Neural cell (in vitro differentiated cells): ENCODE data around the gene GAPVD1.

Experiments used
- EP300 ChIP-seq: fragments of 450-650 bp; conservative IDR thresholded peaks from 2 replicates; pipeline ENCODE4 v1.6.1; 2014; ENCODE audit warnings: antibody characterized with exemption, mild to moderate bottlenecking, moderate library complexity; ENCODE audit not compliant: poor library complexity, severe bottlenecking
- EZH2 ChIP-seq: fragments of 200-600, 300-800 bp; shearing (Covaris generic), sonication (generic); IDR thresholded peaks from 2 replicates; pipeline ENCODE4 v1.6.1; 2014; ENCODE audit warnings: antibody characterized with exemption, low read length, borderline replicate concordance, mild to moderate bottlenecking; ENCODE audit not compliant: insufficient read depth, poor library complexity, severe bottlenecking
- MXI1 ChIP-seq: fragments of 450-650 bp; conservative IDR thresholded peaks from 2 replicates; pipeline ENCODE4 v1.6.1; 2014; ENCODE audit warnings: antibody characterized with exemption, mild to moderate bottlenecking; ENCODE audit not compliant: poor library complexity, severe bottlenecking
- POLR2AphosphoS5 ChIP-seq: IDR thresholded peaks from 2 replicates; pipeline ENCODE4 v1.6.1; 2012
- RAD21 ChIP-seq: fragments of 450-650 bp; conservative IDR thresholded peaks from 2 replicates; pipeline ENCODE4 v1.6.1; 2014; ENCODE audit warnings: antibody characterized with exemption, mild to moderate bottlenecking, moderate library complexity
- REST ChIP-seq: IDR thresholded peaks from 2 replicates; pipeline ENCODE4 v1.6.1; 2012; ENCODE audit warnings: borderline replicate concordance
- TAF1 ChIP-seq: IDR thresholded peaks from 2 replicates; pipeline ENCODE4 v1.6.1; 2012; ENCODE audit warnings: low read depth
- TF ChIP-seq, protein P1 (sequence below): fragments of 450-650 bp; IDR thresholded peaks from 2 replicates; pipeline ENCODE4 v1.5.1; 2014; ENCODE audit warnings: antibody characterized with exemption, mild to moderate bottlenecking, moderate library complexity; ENCODE audit not compliant: poor library complexity, severe bottlenecking

DNA sequence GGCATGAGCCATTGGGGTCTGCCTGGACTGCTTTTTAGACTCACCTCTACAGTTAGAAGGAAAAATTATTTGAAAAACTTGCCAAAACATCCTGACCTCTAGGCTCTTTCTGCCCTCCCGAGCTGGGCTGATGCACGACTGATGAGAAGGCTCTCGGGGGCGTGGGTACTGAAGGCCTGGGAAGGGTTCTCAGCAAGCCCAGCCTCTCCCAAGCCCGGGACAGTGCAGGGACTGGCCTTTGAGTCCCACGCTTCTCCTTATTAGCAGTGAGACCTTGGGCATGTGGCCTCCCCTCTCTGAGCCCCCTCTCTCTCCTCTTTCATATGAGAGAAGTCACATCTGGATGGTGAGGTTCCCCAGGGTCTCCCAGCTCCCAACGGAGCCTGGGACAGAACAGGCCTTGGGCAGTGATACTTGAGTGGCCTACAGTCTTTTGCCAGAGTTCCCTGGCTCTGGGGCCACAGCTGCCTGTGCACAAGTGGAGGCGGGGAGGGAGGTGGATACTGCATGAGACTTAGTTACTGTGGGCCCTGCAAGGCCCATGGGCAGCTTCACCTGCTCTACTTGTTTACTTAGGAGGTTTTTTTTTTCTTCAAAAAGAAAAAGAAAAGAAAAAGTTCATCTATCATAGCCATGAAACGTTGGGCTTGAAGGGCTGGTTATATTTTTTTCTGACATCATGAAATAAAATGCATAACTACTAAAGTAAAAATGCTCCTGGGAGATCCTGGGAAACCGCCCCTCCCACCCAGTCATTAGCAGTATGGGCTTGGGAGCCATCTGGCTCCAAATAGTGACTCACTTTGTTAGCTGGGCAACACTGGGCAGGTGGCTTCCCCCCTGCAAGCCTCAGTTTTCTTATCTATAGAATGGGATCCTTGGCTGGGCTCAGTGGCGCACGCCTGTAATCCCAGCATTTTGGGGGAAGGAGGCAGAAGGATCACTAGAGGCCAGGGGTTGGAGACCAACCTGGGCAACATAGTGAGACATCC, 139.4 kb downstream of the GAPVD1 start:
- TF ChIP-seq, protein P1, sequence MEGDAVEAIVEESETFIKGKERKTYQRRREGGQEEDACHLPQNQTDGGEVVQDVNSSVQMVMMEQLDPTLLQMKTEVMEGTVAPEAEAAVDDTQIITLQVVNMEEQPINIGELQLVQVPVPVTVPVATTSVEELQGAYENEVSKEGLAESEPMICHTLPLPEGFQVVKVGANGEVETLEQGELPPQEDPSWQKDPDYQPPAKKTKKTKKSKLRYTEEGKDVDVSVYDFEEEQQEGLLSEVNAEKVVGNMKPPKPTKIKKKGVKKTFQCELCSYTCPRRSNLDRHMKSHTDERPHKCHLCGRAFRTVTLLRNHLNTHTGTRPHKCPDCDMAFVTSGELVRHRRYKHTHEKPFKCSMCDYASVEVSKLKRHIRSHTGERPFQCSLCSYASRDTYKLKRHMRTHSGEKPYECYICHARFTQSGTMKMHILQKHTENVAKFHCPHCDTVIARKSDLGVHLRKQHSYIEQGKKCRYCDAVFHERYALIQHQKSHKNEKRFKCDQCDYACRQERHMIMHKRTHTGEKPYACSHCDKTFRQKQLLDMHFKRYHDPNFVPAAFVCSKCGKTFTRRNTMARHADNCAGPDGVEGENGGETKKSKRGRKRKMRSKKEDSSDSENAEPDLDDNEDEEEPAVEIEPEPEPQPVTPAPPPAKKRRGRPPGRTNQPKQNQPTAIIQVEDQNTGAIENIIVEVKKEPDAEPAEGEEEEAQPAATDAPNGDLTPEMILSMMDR: no peak
- TF ChIP-seq EP300: no peak
- no peak for TF ChIP-seq POLR2AphosphoS5
- no peak for TF ChIP-seq RAD21
- no peak for TF ChIP-seq REST
- no peak for TF ChIP-seq EZH2
- TF ChIP-seq TAF1: no peak
- no peak for TF ChIP-seq MXI1
